HCT116 (cell line): Measurements from ENCODE around the gene ANKRD26. TPM values are rescaled to one million over a fixed set of nuclear protein-coding genes. Genes with fewer than 3 reads are reported as not detected.

Source experiments
- ATAC-seq: fragments of 200-7000 bp; cut with Tn5 transposase; 2 replicates; pipeline ENCODE4 v1.9.1; 2020; ENCODE audit warnings: mild to moderate bottlenecking, moderate library complexity
- BruUV-seq: library from RNA; stranded (reverse); fragments of 400-500 nt; replicated peaks from 2 replicates; lab custom pipeline; 2021; lab: Mats Ljungman, UMichigan
- CTCF ChIA-PET: fragments of 300-600 bp; sonication (Branson Sonifier 250); formaldehyde crosslinking; loops from one replicate; lab custom pipeline; 2021; ENCODE audit warnings: antibody characterized with exemption; lab: Charles Lee
- POLR2A ChIA-PET: fragments of 300-600, 350-600 bp; sonication (Branson Sonifier 250); formaldehyde crosslinking; loops from one replicate; lab custom pipeline; 2021; ENCODE audit warnings: antibody characterized with exemption; lab: Charles Lee
- RAD21 ChIA-PET, 2 experiments: fragments of 300-600 bp; sonication (Branson Sonifier 250); formaldehyde crosslinking; loops; one replicate each; lab custom pipeline; 2023; ENCODE audit warnings: low total read pairs in 2 of 2; ENCODE audit not compliant: uncharacterized antibody in 2 of 2, unreplicated experiment in 2 of 2, low non-redundant PET in 1 of 2; lab: Charles Lee
- DNase-seq: peaks from one replicate; pipeline ENCODE4 v3.0.0-alpha.2; 2010; ENCODE audit warnings: low read depth, low spot score
- H2AFZ ChIP-seq: fragments of 200-600 bp; shearing (Covaris generic), sonication (generic); 2 replicates; pipeline ENCODE4 v1.6.1; 2017; ENCODE audit warnings: low read depth, mixed run types, mixed read lengths, antibody characterized with exemption, low read length; ENCODE audit not compliant: poor library complexity, severe bottlenecking
- H3K27ac ChIP-seq: 2 replicates; pipeline ENCODE4 v1.5.1; 2012; ENCODE audit warnings: low read depth, low read length
- H3K27me3 ChIP-seq: fragments of 200-600 bp; sonication (generic); 2 replicates; pipeline ENCODE4 v1.6.1; 2016; ENCODE audit warnings: mixed run types, low read length, mixed read lengths; ENCODE audit not compliant: insufficient read depth
- H3K36me3 ChIP-seq, 2 experiments: fragments of 200-500 bp in 1 of 2; fragments of 200-600 bp in 1 of 2; sonication (Bioruptor generic) in 1 of 2; sonication (generic) in 1 of 2; 2 replicates each; pipeline versions ENCODE4 v1.5.1 to v1.6.1; 2014 to 2016; ENCODE audit warnings: low read length in 2 of 2, inconsistent platforms in 1 of 2, mixed read lengths in 1 of 2, mixed run types in 1 of 2; ENCODE audit not compliant: insufficient read depth in 2 of 2, control insufficient read depth in 1 of 2
- H3K4me1 ChIP-seq, 2 experiments: fragments of 200-600 bp in 1 of 2; sonication (generic) in 1 of 2; 2 replicates each; pipeline versions ENCODE4 v1.5.1 to v1.6.1; 2012 to 2017; ENCODE audit warnings: low read length in 2 of 2, inconsistent platforms in 1 of 2, mild to moderate bottlenecking in 1 of 2, mixed read lengths in 1 of 2, mixed run types in 1 of 2, moderate library complexity in 1 of 2; ENCODE audit not compliant: insufficient read depth in 2 of 2, control insufficient read depth in 1 of 2
- H3K4me2 ChIP-seq: fragments of 200-600 bp; sonication (generic); 2 replicates; pipeline ENCODE4 v1.6.1; 2017; ENCODE audit warnings: mixed run types, low read length, mixed read lengths
- H3K4me3 ChIP-seq, 2 experiments: fragments of 200-600 bp in 1 of 2; sonication (generic) in 1 of 2; replicated peaks in 1 of 2; 2 replicates each; pipeline ENCODE4 v1.5.1; 2011 to 2016; ENCODE audit warnings: low read length in 2 of 2, control low read depth in 1 of 2, low read depth in 1 of 2, mild to moderate bottlenecking in 1 of 2, mixed read lengths in 1 of 2, mixed run types in 1 of 2
- H3K79me2 ChIP-seq: fragments of 200-600 bp; sonication (generic); 2 replicates; pipeline ENCODE4 v1.6.1; 2017; ENCODE audit warnings: mild to moderate bottlenecking, mixed run types, low read length, moderate library complexity, mixed read lengths; ENCODE audit not compliant: insufficient read depth
- H3K9ac ChIP-seq: fragments of 200-600 bp; sonication (generic); 2 replicates; pipeline ENCODE4 v1.6.1; 2016; ENCODE audit warnings: low read length, mixed read lengths
- H3K9me2 ChIP-seq: fragments of 200-600 bp; sonication (generic), shearing (Covaris generic); 2 replicates; pipeline ENCODE4 v1.6.1; 2017; ENCODE audit warnings: mixed run types, mild to moderate bottlenecking, moderate library complexity; ENCODE audit not compliant: insufficient read depth
- H3K9me3 ChIP-seq, 2 experiments: fragments of 200-500 bp in 1 of 2; fragments of 200-600 bp in 1 of 2; sonication (Bioruptor generic) in 1 of 2; sonication (generic) in 1 of 2; 2 replicates each; pipeline ENCODE4 v1.6.1; 2014 to 2017; ENCODE audit warnings: low read length in 2 of 2, mixed read lengths in 2 of 2, inconsistent platforms in 1 of 2, low read depth in 1 of 2, mild to moderate bottlenecking in 1 of 2, mixed run types in 1 of 2, moderate library complexity in 1 of 2; ENCODE audit not compliant: control insufficient read depth in 1 of 2, insufficient read depth in 1 of 2
- H4K20me1 ChIP-seq: fragments of 200-600 bp; sonication (generic), shearing (Covaris generic); 2 replicates; pipeline ENCODE4 v1.6.1; 2017; ENCODE audit warnings: mixed run types, mild to moderate bottlenecking, moderate library complexity; ENCODE audit not compliant: insufficient read depth
- CBX3 ChIP-seq: IDR thresholded peaks from 2 replicates; pipeline ENCODE4 v1.6.1; 2012; ENCODE audit warnings: low read depth
- CEBPB ChIP-seq: IDR thresholded peaks from 2 replicates; pipeline ENCODE4 v1.6.1; 2012; ENCODE audit warnings: low read depth
- ELF1 ChIP-seq: IDR thresholded peaks from 2 replicates; pipeline ENCODE4 v1.6.1; 2012; ENCODE audit warnings: low read depth, borderline replicate concordance
- JUND ChIP-seq: IDR thresholded peaks from 2 replicates; pipeline ENCODE4 v1.6.1; 2012
- POLR2A ChIP-seq: IDR thresholded peaks from 2 replicates; pipeline ENCODE4 v1.7.0; 2011; ENCODE audit warnings: borderline replicate concordance; ENCODE audit not compliant: insufficient read depth, insufficient read length; ENCODE audit errors: extremely low read depth
- RAD21 ChIP-seq: IDR thresholded peaks from 2 replicates; pipeline ENCODE4 v1.6.1; 2012; ENCODE audit warnings: low read depth, mild to moderate bottlenecking
- SIN3A ChIP-seq: IDR thresholded peaks from 2 replicates; pipeline ENCODE4 v1.6.1; 2012; ENCODE audit warnings: low read depth
- intact Hi-C: fragments of 100-400 bp; cut with micrococcal nuclease; formaldehyde crosslinking; loops from 2 replicates; pipeline ENCODE4 v1.10.0; 2022
- total RNA-seq: library from RNA; stranded (reverse); gene quantifications from one replicate; pipeline ENCODE4 v1.2.1, GENCODE V29; 2021; ENCODE audit not compliant: unreplicated experiment
- TF ChIP-seq, protein P1 (sequence below), 3 experiments: fragments of 200-600 bp in 1 of 3; sonication (generic) in 1 of 3; IDR thresholded peaks in 2 of 3; conservative IDR thresholded peaks in 1 of 3; 2 replicates each; pipeline ENCODE4 v1.5.1; 2012 to 2017; ENCODE audit warnings: low read depth in 2 of 3, low read length in 2 of 3, antibody characterized with exemption in 1 of 3, borderline replicate concordance in 1 of 3, control low read depth in 1 of 3, mild to moderate bottlenecking in 1 of 3, mixed read lengths in 1 of 3, mixed run types in 1 of 3, moderate library complexity in 1 of 3; ENCODE audit not compliant: insufficient read depth in 1 of 3
- TF ChIP-seq, protein P2 (sequence below): IDR thresholded peaks from 2 replicates; pipeline ENCODE4 v1.6.1; 2012
- TF ChIP-seq, protein P3 (sequence below): IDR thresholded peaks from 2 replicates; pipeline ENCODE4 v1.6.1; 2012; ENCODE audit warnings: low read depth

Gene ANKRD26
- total RNA-seq, 1 experiment from 2014 or later = 5.5 TPM

DNA sequence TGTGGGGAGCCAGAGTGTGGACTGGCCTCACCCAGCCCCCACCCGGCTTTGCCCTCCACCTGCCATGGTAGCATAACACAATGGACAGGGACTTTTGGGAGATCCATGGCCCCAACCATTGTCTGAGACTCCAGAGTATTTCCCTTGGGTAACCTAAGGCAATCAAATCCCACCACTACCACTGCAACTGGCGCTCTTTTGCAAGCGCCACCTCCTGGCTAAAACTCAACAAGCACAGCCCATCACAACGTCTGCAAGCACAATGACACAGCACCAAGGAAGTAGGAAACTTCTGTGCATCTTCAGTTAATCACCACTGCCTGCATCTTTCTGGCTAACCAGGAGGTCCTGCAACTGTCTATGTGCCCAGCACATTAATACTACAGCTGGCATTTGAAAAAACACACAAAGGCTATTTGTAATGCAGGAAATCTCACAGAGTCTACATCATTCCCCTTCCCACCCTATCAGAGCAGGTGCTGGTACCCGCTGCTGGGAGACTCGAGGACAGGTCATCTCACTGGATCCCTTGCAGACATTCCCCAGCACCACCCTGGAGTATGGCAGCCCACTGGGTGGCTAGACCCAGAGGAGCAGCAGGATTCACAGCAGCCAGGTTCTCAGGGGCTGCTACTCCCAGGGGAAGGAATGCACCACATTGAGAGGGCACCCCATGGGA is 27.7 kb downstream of the ANKRD26 start:
- RAD21 ChIA-PET = no interaction called here
- no peak overlapping the region for H3K4me3 ChIP-seq
- intact Hi-C loops = no loop called here
- H3K79me2 ChIP-seq = no peaks in the 10 kb centered on the region; the same call in 1 of the 2 replicates
- no peak overlapping the region for H2AFZ ChIP-seq
- TF ChIP-seq, protein P1, sequence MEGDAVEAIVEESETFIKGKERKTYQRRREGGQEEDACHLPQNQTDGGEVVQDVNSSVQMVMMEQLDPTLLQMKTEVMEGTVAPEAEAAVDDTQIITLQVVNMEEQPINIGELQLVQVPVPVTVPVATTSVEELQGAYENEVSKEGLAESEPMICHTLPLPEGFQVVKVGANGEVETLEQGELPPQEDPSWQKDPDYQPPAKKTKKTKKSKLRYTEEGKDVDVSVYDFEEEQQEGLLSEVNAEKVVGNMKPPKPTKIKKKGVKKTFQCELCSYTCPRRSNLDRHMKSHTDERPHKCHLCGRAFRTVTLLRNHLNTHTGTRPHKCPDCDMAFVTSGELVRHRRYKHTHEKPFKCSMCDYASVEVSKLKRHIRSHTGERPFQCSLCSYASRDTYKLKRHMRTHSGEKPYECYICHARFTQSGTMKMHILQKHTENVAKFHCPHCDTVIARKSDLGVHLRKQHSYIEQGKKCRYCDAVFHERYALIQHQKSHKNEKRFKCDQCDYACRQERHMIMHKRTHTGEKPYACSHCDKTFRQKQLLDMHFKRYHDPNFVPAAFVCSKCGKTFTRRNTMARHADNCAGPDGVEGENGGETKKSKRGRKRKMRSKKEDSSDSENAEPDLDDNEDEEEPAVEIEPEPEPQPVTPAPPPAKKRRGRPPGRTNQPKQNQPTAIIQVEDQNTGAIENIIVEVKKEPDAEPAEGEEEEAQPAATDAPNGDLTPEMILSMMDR (IDR thresholded peaks at IDR 0.05 in 2 of 3, conservative IDR thresholded peaks at IDR 0.05 in 1 of 3; ENCODE audit: borderline replicate concordance in 1 of 3, insufficient read depth in 1 of 3, low read depth in 2 of 3, low read length in 2 of 3) = 0 out of 6 replicates have a peak, but pooled peaks of 1 of the 3 experiments have one; percentile 28
- no peak for TF ChIP-seq ELF1
- H3K27me3 ChIP-seq = no peaks in the 10 kb centered on the region
- no peak for ATAC-seq
- H3K9me3 ChIP-seq = no peaks in the 10 kb centered on the region
- CTCF ChIA-PET = no interaction called here
- no peaks in the 10 kb centered on the region for H3K4me1 ChIP-seq
- no peak overlapping the region for H3K4me2 ChIP-seq
- no peaks in the 10 kb centered on the region for H4K20me1 ChIP-seq
- BruUV-seq = no TSS peak
- DNase-seq = no peak
- POLR2A ChIA-PET = no interaction called here
- H3K9ac ChIP-seq = no peak overlapping the region
- H3K36me3 ChIP-seq = peaks cover 4 to 15% of the 10 kb centered on the region in 2 experiments; a peak in 2 of 4 replicates
- no peak overlapping the region for H3K27ac ChIP-seq
- H3K9me2 ChIP-seq = no peaks in the 10 kb centered on the region

DNA sequence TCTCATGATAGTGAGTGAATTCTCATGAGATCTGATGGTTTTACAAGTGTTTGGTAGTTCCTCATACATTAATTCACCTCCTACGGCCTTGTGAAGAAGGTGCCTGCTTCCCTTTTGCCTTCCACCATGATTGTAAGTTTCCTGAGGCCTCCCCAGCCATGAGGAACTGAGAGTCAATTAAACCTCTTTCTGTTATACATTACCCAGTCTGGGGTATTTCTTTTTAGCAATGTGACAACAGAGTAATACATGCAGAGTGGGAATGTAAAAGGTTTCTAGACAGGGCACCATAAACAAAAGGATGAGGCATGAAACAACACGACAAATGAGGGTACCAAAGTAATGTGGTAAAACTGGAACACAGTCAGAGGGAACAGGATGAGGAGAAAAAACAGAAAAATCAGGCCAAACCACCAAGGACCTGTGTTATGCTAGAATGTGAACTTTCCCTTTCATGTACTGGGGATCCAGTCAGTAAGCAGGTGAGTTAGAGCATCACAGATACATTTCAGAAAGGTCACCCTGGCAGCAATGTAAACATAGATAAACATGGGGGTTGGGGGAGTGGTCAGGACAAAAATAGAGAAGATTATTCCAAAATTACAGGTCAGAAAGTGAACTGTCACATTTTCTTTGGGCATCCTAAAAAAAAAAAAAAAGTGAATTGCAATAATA is 31.9 kb downstream of the ANKRD26 start:
- CTCF ChIA-PET = no interaction called here
- TF ChIP-seq RAD21 (no peak), POLR2A (no peak), SIN3A (no peak), CEBPB (no peak), CBX3 (no peak), JUND (no peak)
- TF ChIP-seq, protein P2, sequence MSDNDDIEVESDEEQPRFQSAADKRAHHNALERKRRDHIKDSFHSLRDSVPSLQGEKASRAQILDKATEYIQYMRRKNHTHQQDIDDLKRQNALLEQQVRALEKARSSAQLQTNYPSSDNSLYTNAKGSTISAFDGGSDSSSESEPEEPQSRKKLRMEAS = no peak
- TF ChIP-seq, protein P1 (IDR thresholded peaks at IDR 0.05 in 2 of 3, conservative IDR thresholded peaks at IDR 0.05 in 1 of 3; ENCODE audit: borderline replicate concordance in 1 of 3, insufficient read depth in 1 of 3, low read depth in 2 of 3, low read length in 2 of 3) = no peak
- TF ChIP-seq, protein P3, sequence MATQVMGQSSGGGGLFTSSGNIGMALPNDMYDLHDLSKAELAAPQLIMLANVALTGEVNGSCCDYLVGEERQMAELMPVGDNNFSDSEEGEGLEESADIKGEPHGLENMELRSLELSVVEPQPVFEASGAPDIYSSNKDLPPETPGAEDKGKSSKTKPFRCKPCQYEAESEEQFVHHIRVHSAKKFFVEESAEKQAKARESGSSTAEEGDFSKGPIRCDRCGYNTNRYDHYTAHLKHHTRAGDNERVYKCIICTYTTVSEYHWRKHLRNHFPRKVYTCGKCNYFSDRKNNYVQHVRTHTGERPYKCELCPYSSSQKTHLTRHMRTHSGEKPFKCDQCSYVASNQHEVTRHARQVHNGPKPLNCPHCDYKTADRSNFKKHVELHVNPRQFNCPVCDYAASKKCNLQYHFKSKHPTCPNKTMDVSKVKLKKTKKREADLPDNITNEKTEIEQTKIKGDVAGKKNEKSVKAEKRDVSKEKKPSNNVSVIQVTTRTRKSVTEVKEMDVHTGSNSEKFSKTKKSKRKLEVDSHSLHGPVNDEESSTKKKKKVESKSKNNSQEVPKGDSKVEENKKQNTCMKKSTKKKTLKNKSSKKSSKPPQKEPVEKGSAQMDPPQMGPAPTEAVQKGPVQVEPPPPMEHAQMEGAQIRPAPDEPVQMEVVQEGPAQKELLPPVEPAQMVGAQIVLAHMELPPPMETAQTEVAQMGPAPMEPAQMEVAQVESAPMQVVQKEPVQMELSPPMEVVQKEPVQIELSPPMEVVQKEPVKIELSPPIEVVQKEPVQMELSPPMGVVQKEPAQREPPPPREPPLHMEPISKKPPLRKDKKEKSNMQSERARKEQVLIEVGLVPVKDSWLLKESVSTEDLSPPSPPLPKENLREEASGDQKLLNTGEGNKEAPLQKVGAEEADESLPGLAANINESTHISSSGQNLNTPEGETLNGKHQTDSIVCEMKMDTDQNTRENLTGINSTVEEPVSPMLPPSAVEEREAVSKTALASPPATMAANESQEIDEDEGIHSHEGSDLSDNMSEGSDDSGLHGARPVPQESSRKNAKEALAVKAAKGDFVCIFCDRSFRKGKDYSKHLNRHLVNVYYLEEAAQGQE = no peak

More for the DNA sequence above, 31.9 kb downstream of the ANKRD26 start:
- POLR2A ChIA-PET = no interaction called here
- H2AFZ ChIP-seq = no peak overlapping the region
- H3K79me2 ChIP-seq = no peaks in the 10 kb centered on the region
- ATAC-seq (no peak), DNase-seq (no peak)
- no peaks in the 10 kb centered on the region for H3K9me3 ChIP-seq
- no peak overlapping the region for H3K4me2 ChIP-seq
- no peak overlapping the region for H3K9ac ChIP-seq
- RAD21 ChIA-PET = no interaction called here
- H3K9me2 ChIP-seq = no peaks in the 10 kb centered on the region
- intact Hi-C loops = no loop called here
- H3K27ac ChIP-seq = no peak overlapping the region
- no peak overlapping the region for H3K4me3 ChIP-seq
- H3K27me3 ChIP-seq = no peaks in the 10 kb centered on the region
- BruUV-seq = no TSS peak
- peaks cover 0 to 12% of the 10 kb centered on the region in 2 experiments; a peak in 1 of 4 replicates for H3K36me3 ChIP-seq
- no peaks in the 10 kb centered on the region for H3K4me1 ChIP-seq
- no peaks in the 10 kb centered on the region for H4K20me1 ChIP-seq
